Testis (tissue), 2 donors: ENCODE measurements around the gene UCN.

Experiments
- CTCF ChIP-seq, 3 experiments: fragments of 450-650 bp in 2 of 3; fragments of 200-600 bp in 1 of 3; sonication (generic) in 1 of 3; IDR thresholded peaks; one replicate each; pipeline ENCODE4 v1.5.1; 2016 to 2019; ENCODE audit warnings: antibody characterized with exemption in 3 of 3, mild to moderate bottlenecking in 2 of 3, moderate library complexity in 1 of 3
- POLR2A ChIP-seq: fragments of 450-650 bp; IDR thresholded peaks from one replicate; pipeline ENCODE4 v1.6.1; 2017; ENCODE audit warnings: antibody characterized with exemption, mild to moderate bottlenecking, moderate library complexity

DNA sequence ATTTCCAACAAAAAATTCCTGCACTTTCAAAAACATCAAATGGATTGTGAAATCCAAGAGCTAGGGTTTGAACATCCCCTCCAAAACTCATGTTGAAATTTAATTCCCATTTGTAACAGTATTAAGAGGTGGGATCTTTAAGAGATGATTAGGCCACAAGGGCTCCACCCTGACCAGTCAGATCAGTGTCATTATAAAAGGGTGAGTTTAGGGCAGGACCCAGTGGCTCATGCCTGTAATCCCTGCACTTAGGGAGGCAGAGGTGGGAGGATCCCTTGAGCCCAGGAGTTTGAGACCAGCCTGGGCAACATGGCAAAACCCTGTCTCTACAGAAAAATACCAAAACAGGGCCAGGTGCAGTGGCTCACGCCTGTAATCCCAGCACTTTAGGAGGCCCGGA, 39.4 kb upstream of the UCN start:
- TF ChIP-seq CTCF (IDR thresholded peaks at IDR 0.05) (no peak), POLR2A (no peak)
